Duodenal mucosa (tissue), 2 donors: ENCODE measurements around the gene CLDN5.

Experiments
- H3K27ac ChIP-seq: one replicate; pipeline ENCODE4 v1.7.0; 2013; ENCODE audit warnings: low read depth, low read length
- H3K27me3 ChIP-seq, 2 donors: one replicate each; pipeline ENCODE4 v1.7.0; 2013; ENCODE audit warnings: low read length in 2 of 2, control low read depth in 1 of 2; ENCODE audit not compliant: insufficient read depth in 2 of 2, control insufficient read depth in 1 of 2
- H3K36me3 ChIP-seq, 2 donors: one replicate each; pipeline ENCODE4 v1.7.0; 2013; ENCODE audit warnings: low read length in 2 of 2, control low read depth in 1 of 2; ENCODE audit not compliant: insufficient read depth in 2 of 2, control insufficient read depth in 1 of 2
- H3K4me1 ChIP-seq, 2 donors: one replicate each; pipeline ENCODE4 v1.7.0; 2013; ENCODE audit warnings: low read length in 2 of 2, control low read depth in 1 of 2; ENCODE audit not compliant: insufficient read depth in 2 of 2, control insufficient read depth in 1 of 2
- H3K4me3 ChIP-seq, 2 donors: one replicate each; pipeline ENCODE4 v1.7.0; 2013; ENCODE audit warnings: low read length in 2 of 2, low read depth in 1 of 2
- H3K9ac ChIP-seq, 2 donors: one replicate each; pipeline ENCODE4 v1.7.0; 2013; ENCODE audit warnings: low read length in 2 of 2, low read depth in 1 of 2
- H3K9me3 ChIP-seq, 2 donors: one replicate each; pipeline ENCODE4 v1.7.0; 2013; ENCODE audit warnings: low read length in 2 of 2, control low read depth in 1 of 2; ENCODE audit not compliant: control insufficient read depth in 1 of 2

Gene CLDN5

DNA sequence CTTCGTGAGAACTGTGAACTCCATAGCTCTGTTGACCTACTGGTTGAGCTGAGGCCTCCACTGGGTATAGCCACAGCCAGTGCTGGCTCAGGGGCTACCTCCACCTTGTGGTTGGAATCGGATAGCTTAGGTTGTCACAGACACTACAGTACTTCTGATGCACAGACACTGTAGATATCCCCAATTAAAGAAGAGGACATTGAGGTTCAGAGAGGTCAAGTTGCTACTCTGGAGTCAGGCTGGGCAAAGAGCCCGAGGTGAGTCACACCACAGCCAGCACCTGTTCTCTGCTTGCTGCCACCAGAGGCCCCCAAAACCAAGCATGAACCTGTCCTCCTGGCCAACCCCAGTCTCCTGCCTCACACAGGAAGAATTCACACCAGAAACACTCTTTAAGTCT is 50.6 kb downstream of the CLDN5 start:
- Histone ChIP-seq H3K27me3 (no peaks in the 10 kb centered on the region), H3K27ac (no peak overlapping the region), H3K36me3 (peaks cover 48 to 70% of the 10 kb centered on the region in 2 donors), H3K4me3 (no peak overlapping the region), H3K9me3 (no peaks in the 10 kb centered on the region), H3K9ac (no peak overlapping the region), H3K4me1 (peaks cover 9 to 11% of the 10 kb centered on the region in 2 donors)
